Right lobe of liver (tissue), 6 donors: ENCODE measurements around the gene KLHL25. TPM values are rescaled to one million over a fixed set of nuclear protein-coding genes. Genes with fewer than 3 reads are reported as not detected.

Experiments used
- ATAC-seq, 4 donors: fragments of 200-7000 bp; cut with Tn5 transposase; one replicate each; pipeline ENCODE4 v1.9.1; 2020; ENCODE audit warnings: mild to moderate bottlenecking in 4 of 4, moderate library complexity in 4 of 4
- DNase-seq, 3 donors: peaks; one replicate each; pipeline ENCODE4 v3.0.0-alpha.2; 2020
- H3K27ac ChIP-seq, 3 donors: fragments of 200-600 bp; one replicate each; pipeline ENCODE4 v1.8.0; 2022
- H3K27me3 ChIP-seq, 2 donors: fragments of 200-600 bp; one replicate each; pipeline ENCODE4 v1.8.0; 2022
- H3K36me3 ChIP-seq, 4 donors: fragments of 200-600 bp; sonication (generic) in 1 of 4; one replicate each; pipeline versions ENCODE4 v1.5.1 to v1.8.0; 2017 to 2022; ENCODE audit warnings: control low read depth in 1 of 4
- H3K4me1 ChIP-seq, 4 donors: fragments of 200-600 bp; sonication (generic) in 1 of 4; one replicate each; pipeline versions ENCODE4 v1.5.1 to v1.8.0; 2017 to 2022; ENCODE audit warnings: control low read depth in 1 of 4
- H3K4me3 ChIP-seq, 3 donors: fragments of 200-600 bp; one replicate each; pipeline ENCODE4 v1.8.0; 2022
- H3K9me3 ChIP-seq, 4 donors: fragments of 200-600 bp; sonication (generic) in 1 of 4; one replicate each; pipeline versions ENCODE4 v1.5.1 to v1.8.0; 2017 to 2022; ENCODE audit warnings: control low read depth in 1 of 4
- CTCF ChIP-seq, 4 donors: fragments of 200-600 bp in 3 of 4; fragments of 450-650 bp in 1 of 4; IDR thresholded peaks; one replicate each; pipeline versions ENCODE4 v1.5.1 to v1.8.0; 2016 to 2022; ENCODE audit warnings: antibody characterized with exemption in 4 of 4, mild to moderate bottlenecking in 2 of 4
- POLR2A ChIP-seq: fragments of 450-650 bp; IDR thresholded peaks from one replicate; pipeline ENCODE4 v1.6.1; 2017; ENCODE audit warnings: antibody characterized with exemption, mild to moderate bottlenecking
- WGBS: methylation state at CpG from one replicate; pipeline ENCODE4 v1.1.6; 2018; ENCODE audit warnings: low coverage, low lambda C conversion rate; ENCODE audit not compliant: insufficient coverage; ENCODE audit errors: missing lambda C conversion rate; 5-methylcytosine and 5-hydroxymethylcytosine counted together
- intact Hi-C, 2 donors: fragments of 100-400 bp; cut with DNase I; formaldehyde crosslinking; loops; one replicate each; pipeline versions ENCODE4 v1.11.2 to v1.14.1; 2022
- total RNA-seq, 6 experiments: library from RNA; depleted of rRNA in 2 of 6; stranded (reverse); fragments of >200 nt in 2 of 6; fragmentation: NEBNext Ultra II Directional in 3 of 6; extraction: Animal tissue kit (Norgen Biotek cat#: 25700) in 3 of 6; gene quantifications; one replicate each; pipeline versions ENCODE4 v1.1.0 to v1.2.4, GENCODE V29; 2016 to 2023
- donor health status: DM: no; HTN: yes; CAD: no.
- donor health status: DM: no; HTN: no; CAD: no.
- donor health status: DM: no; HTN: no; CAD: no.
- donor health status: DM: no; HTN: yes; CAD: no.
- donor health status: DM: no; HTN: yes; CAD: no.

Gene KLHL25
- total RNA-seq, 6 experiments from 2014 or later, result 5.8 to 21.7 (median 13.4) TPM

GRCh38 chr15:85749261-85750151, 45.2 kb downstream of the KLHL25 start:
- H3K9me3 ChIP-seq, result no peaks in the 10 kb centered on the region
- intact Hi-C loops, result loop anchor here in 1 of 2 donors (10.0 kb wide), 1 partner anchor 85 kb away; no protein-coding TSS in a partner anchor
- no peaks in the 10 kb centered on the region for H3K27me3 ChIP-seq
- TF ChIP-seq CTCF (IDR thresholded peaks at IDR 0.05) (no peak), POLR2A (no peak)
- no peak overlapping the region for H3K4me3 ChIP-seq
- peaks cover 0 to 42% (median 13%) of the 10 kb centered on the region in 4 donors for H3K36me3 ChIP-seq
- DNase-seq (no peak), ATAC-seq (no peak)
- H3K4me1 ChIP-seq, result peaks cover 0 to 21% (median 4%) of the 10 kb centered on the region in 4 donors
- peak overlapping the region in 1 of 3 donors; percentile 24 for H3K27ac ChIP-seq
- 70% methylated on average over 15 of the region's 21 CpGs for WGBS

GRCh38 chr15:85748729-85749128, 46.0 kb downstream of the KLHL25 start:
- TF ChIP-seq POLR2A, result no peak
- peak in 1 of 4 donors; percentile 8 for TF ChIP-seq CTCF (IDR thresholded peaks at IDR 0.05)
- intact Hi-C loops, result no loop called here
- Histone ChIP-seq H3K27me3 (no peaks in the 10 kb centered on the region), H3K9me3 (no peaks in the 10 kb centered on the region), H3K36me3 (peaks cover 0 to 50% (median 18%) of the 10 kb centered on the region in 4 donors), H3K4me1 (peaks cover 0 to 21% (median 4%) of the 10 kb centered on the region in 4 donors), H3K27ac (no peak overlapping the region), H3K4me3 (no peak overlapping the region)
- 84% methylated on average over 8 of the region's 11 CpGs for WGBS
- ATAC-seq (peak in 2 of 4 donors; percentile 3), DNase-seq (peak in 1 of 3 donors; percentile 41)

DNA sequence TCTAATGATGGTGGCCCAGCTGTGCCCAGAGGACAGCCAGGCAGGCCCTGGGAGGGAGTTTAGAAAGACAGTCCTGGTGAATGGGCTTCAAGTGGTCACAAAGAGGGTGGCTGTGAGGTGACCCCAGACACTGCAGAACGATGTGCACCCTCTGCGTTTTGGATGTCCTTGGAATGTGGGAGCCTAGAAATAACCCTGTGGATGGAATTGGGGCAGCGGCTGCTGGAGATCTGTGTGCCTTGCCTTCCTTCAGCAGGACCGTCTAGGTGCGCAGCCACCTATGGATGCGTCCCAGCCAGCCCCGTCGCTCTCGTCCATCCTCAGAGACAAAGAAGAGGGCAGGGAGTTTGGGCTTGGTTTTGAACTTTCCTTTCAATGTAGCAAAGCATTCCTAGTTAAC, 46.5 kb downstream of the KLHL25 start:
- Histone ChIP-seq H3K27me3 (no peaks in the 10 kb centered on the region), H3K27ac (no peak overlapping the region), H3K36me3 (peaks cover 0 to 55% (median 21%) of the 10 kb centered on the region in 4 donors), H3K9me3 (no peaks in the 10 kb centered on the region), H3K4me3 (no peak overlapping the region), H3K4me1 (peaks cover 0 to 21% (median 4%) of the 10 kb centered on the region in 4 donors)
- intact Hi-C loops, result no loop called here
- ATAC-seq (no peak), DNase-seq (no peak)
- WGBS, result 98% methylated on average over 6 of the region's 9 CpGs
- TF ChIP-seq POLR2A (no peak), CTCF (IDR thresholded peaks at IDR 0.05) (no peak)

DNA sequence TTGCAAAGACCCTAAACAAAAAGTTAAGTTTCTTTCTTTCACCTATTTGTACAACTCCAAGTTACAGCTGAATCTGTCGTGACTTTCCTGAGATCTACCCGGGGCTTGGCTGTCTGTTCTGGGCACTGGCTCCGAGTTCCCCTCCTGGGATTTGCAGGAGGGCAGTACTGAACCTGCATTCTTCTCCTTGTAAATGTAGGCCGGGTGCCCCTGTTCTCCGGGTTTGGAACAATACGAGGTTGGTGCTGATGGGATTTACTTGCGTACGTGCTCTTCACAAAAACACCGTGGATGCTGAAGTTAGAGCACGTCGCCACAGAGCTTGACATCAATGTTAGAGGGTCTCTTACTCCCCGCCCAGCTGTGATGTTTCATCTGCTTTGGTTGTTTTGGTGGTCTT, 48.1 kb downstream of the KLHL25 start:
- Histone ChIP-seq H3K4me1 (peaks cover 0 to 9% (median 0%) of the 10 kb centered on the region in 4 donors), H3K27me3 (no peaks in the 10 kb centered on the region), H3K36me3 (peaks cover 0 to 63% (median 23%) of the 10 kb centered on the region in 4 donors), H3K27ac (no peak overlapping the region), H3K4me3 (no peak overlapping the region), H3K9me3 (no peaks in the 10 kb centered on the region)
- no peak for ATAC-seq
- TF ChIP-seq CTCF (IDR thresholded peaks at IDR 0.05) (no peak), POLR2A (no peak)
- intact Hi-C loops, result no loop called here
- no peak for DNase-seq
- WGBS, result 98% methylated on average over 7 of the region's 12 CpGs
